Adrenal gland (tissue), 5 donors: ENCODE results near the gene KAZN.

Experiments
- CTCF ChIP-seq, 6 experiments: fragments of 450-650 bp in 4 of 6; fragments of 200-600 bp in 2 of 6; sonication (generic) in 1 of 6; IDR thresholded peaks; 1 replicate in 5 of 6; 2 replicates in 1 of 6; pipeline versions ENCODE4 v1.5.1 to v1.8.0; 2016 to 2021; ENCODE audit warnings: antibody characterized with exemption in 6 of 6, mild to moderate bottlenecking in 2 of 6, moderate library complexity in 1 of 6
- POLR2A ChIP-seq, 2 donors: fragments of 450-650 bp; IDR thresholded peaks; one replicate each; pipeline ENCODE4 v1.6.1; 2017; ENCODE audit warnings: antibody characterized with exemption in 2 of 2, mild to moderate bottlenecking in 2 of 2, moderate library complexity in 1 of 2
- donor health status: DM: no; HTN: no; CAD: no.

- TF ChIP-seq CTCF (IDR thresholded peaks at IDR 0.05), result no peak
- TF ChIP-seq POLR2A (IDR thresholded peaks at IDR 0.05), result no peak
These were observed 501.1 kb downstream of the KAZN start for GRCh38 chr1:15099441-15100120.
